IMR-90 (cell line): ENCODE data around the gene LCA5. TPM values are rescaled to one million over a fixed set of nuclear protein-coding genes. Genes with fewer than 3 reads are reported as not detected.

Source experiments
- ATAC-seq: fragments of 200-7000 bp; cut with Tn5 transposase; 2 replicates; pipeline ENCODE4 v1.9.1; 2020; ENCODE audit warnings: low read depth, mild to moderate bottlenecking, moderate library complexity
- BruUV-seq: library from RNA; stranded (reverse); fragments of 400-500 nt; replicated peaks from 2 replicates; lab custom pipeline; 2021; lab: Mats Ljungman, UMichigan
- CTCF ChIA-PET: fragments of 300-600 bp; formaldehyde crosslinking; extraction: SDS; loops from one replicate; lab custom pipeline; 2021; ENCODE audit warnings: antibody characterized with exemption; lab: Yijun Ruan, JAX
- POLR2A ChIA-PET: fragments of 300-600 bp; sonication (Branson Sonifier 250); formaldehyde crosslinking; loops from one replicate; lab custom pipeline; 2022; ENCODE audit warnings: antibody characterized with exemption; ENCODE audit not compliant: unreplicated experiment; lab: Charles Lee
- DNase-seq: peaks from one replicate; pipeline ENCODE4 v3.0.0; 2013
- H2AFZ ChIP-seq: replicated peaks from 2 replicates; pipeline ENCODE3; 2013; ENCODE audit warnings: low read length, mild to moderate bottlenecking; ENCODE audit not compliant: poor library complexity
- H2AK5ac ChIP-seq: 2 replicates; pipeline ENCODE4 v1.6.1; 2013; ENCODE audit warnings: low read depth, low read length, inconsistent platforms
- H2AK9ac ChIP-seq: replicated peaks from 2 replicates; pipeline ENCODE3; 2013; ENCODE audit warnings: mild to moderate bottlenecking, low read depth, low read length, moderate library complexity; ENCODE audit not compliant: poor library complexity
- H2BK120ac ChIP-seq: 2 replicates; pipeline ENCODE4 v1.6.1; 2013; ENCODE audit warnings: low read depth, low read length, inconsistent platforms
- H2BK15ac ChIP-seq: 3 replicates; pipeline ENCODE4 v1.6.1; 2013; ENCODE audit warnings: low read depth, low read length, inconsistent platforms
- H2BK20ac ChIP-seq: 2 replicates; pipeline ENCODE4 v1.6.1; 2013; ENCODE audit warnings: low read depth, mild to moderate bottlenecking, inconsistent platforms, low read length, moderate library complexity
- H2BK5ac ChIP-seq: 2 replicates; pipeline ENCODE4 v1.6.1; 2013; ENCODE audit warnings: mild to moderate bottlenecking, low read depth, low read length, inconsistent platforms; ENCODE audit not compliant: poor library complexity, severe bottlenecking
- H3K14ac ChIP-seq: replicated peaks from 2 replicates; pipeline ENCODE4 v1.6.1; 2013; ENCODE audit warnings: low read depth, low read length, inconsistent platforms
- H3K18ac ChIP-seq: 2 replicates; pipeline ENCODE4 v1.6.1; 2013; ENCODE audit warnings: low read depth, low read length, control low read depth
- H3K23ac ChIP-seq: 2 replicates; pipeline ENCODE4 v1.6.1; 2013; ENCODE audit warnings: low read depth, low read length, inconsistent platforms
- H3K27ac ChIP-seq: 2 replicates; pipeline ENCODE4 v1.5.1; 2013; ENCODE audit warnings: mild to moderate bottlenecking, control low read depth, low read length; ENCODE audit not compliant: insufficient read depth
- H3K27me3 ChIP-seq: 2 replicates; pipeline ENCODE4 v1.6.1; 2013; ENCODE audit warnings: low read length; ENCODE audit not compliant: control insufficient read depth, insufficient read depth
- H3K36me3 ChIP-seq: 2 replicates; pipeline ENCODE4 v1.6.1; 2013; ENCODE audit warnings: low read length, mixed read lengths; ENCODE audit not compliant: control insufficient read depth, insufficient read depth
- H3K4ac ChIP-seq: 2 replicates; pipeline ENCODE4 v1.6.1; 2013; ENCODE audit warnings: low read depth, low read length, inconsistent platforms
- H3K4me1 ChIP-seq: 2 replicates; pipeline ENCODE4 v1.6.1; 2013; ENCODE audit warnings: low read length, mixed read lengths; ENCODE audit not compliant: control insufficient read depth, insufficient read depth
- H3K4me2 ChIP-seq: 2 replicates; pipeline ENCODE4 v1.6.1; 2013; ENCODE audit warnings: low read depth, mild to moderate bottlenecking, control low read depth, low read length, moderate library complexity
- H3K4me3 ChIP-seq: 2 replicates; pipeline ENCODE4 v1.5.1; 2013; ENCODE audit warnings: low read depth, mild to moderate bottlenecking, control low read depth, low read length, moderate library complexity; ENCODE audit not compliant: insufficient read depth
- H3K56ac ChIP-seq: 2 replicates; pipeline ENCODE4 v1.6.1; 2013; ENCODE audit warnings: low read length, inconsistent platforms; ENCODE audit not compliant: insufficient read depth; ENCODE audit errors: extremely low read depth
- H3K79me1 ChIP-seq, 2 experiments: 2 replicates each; pipeline ENCODE4 v1.6.1; 2013; ENCODE audit warnings: low read length in 2 of 2, inconsistent platforms in 1 of 2, low read depth in 1 of 2
- H3K9ac ChIP-seq: 2 replicates; pipeline ENCODE4 v1.6.1; 2013; ENCODE audit warnings: low read depth, low read length, control low read depth
- H3K9me1 ChIP-seq: 2 replicates; pipeline ENCODE4 v1.6.1; 2013; ENCODE audit warnings: low read length, inconsistent platforms; ENCODE audit not compliant: insufficient read depth
- H3K9me3 ChIP-seq: 2 replicates; pipeline ENCODE4 v1.6.1; 2013; ENCODE audit warnings: low read length; ENCODE audit not compliant: control insufficient read depth, insufficient read depth
- H4K20me1 ChIP-seq: 2 replicates; pipeline ENCODE4 v1.6.1; 2013; ENCODE audit warnings: low read length, inconsistent platforms; ENCODE audit not compliant: insufficient read depth
- H4K5ac ChIP-seq: 2 replicates; pipeline ENCODE4 v1.6.1; 2013; ENCODE audit warnings: mild to moderate bottlenecking, low read depth, low read length, control low read depth
- H4K8ac ChIP-seq, 2 experiments: 2 replicates each; pipeline ENCODE4 v1.6.1; 2013; ENCODE audit warnings: low read depth in 2 of 2, low read length in 2 of 2, control low read depth in 1 of 2, inconsistent platforms in 1 of 2
- H4K91ac ChIP-seq: 2 replicates; pipeline ENCODE4 v1.6.1; 2013; ENCODE audit warnings: low read depth, low read length, inconsistent platforms; ENCODE audit not compliant: insufficient read depth
- BHLHE40 ChIP-seq: fragments of 150-350 bp; IDR thresholded peaks from 2 replicates; pipeline ENCODE4 v1.6.1; 2016; ENCODE audit warnings: mild to moderate bottlenecking, low read depth, low read length
- CEBPB ChIP-seq: IDR thresholded peaks from 2 replicates; pipeline ENCODE4 v1.6.1; 2012; ENCODE audit warnings: low read depth, low read length, improper control_type of control experiment
- CHD1 ChIP-seq: IDR thresholded peaks from 2 replicates; pipeline ENCODE4 v1.6.1; 2012; ENCODE audit warnings: low read depth, low read length, improper control_type of control experiment
- MXI1 ChIP-seq: IDR thresholded peaks from 2 replicates; pipeline ENCODE4 v1.6.1; 2012; ENCODE audit warnings: low read depth, mild to moderate bottlenecking, low read length, moderate library complexity, borderline replicate concordance
- NFE2L2 ChIP-seq: fragments of 150-350 bp; IDR thresholded peaks from 2 replicates; pipeline ENCODE4 v1.6.1; 2016; ENCODE audit warnings: low read depth, mild to moderate bottlenecking, low read length
- dilution Hi-C: fragments of 300-500 bp; cut with HindIII; formaldehyde crosslinking; loops from one replicate; pipeline ENCODE4 v1.14.3; 2018; ENCODE audit warnings: low sequenced_read_pairs; ENCODE audit not compliant: unreplicated experiment
- in situ Hi-C: fragments of 300-500 bp; cut with MboI; formaldehyde crosslinking; loops from 3 replicates; pipeline ENCODE4 v1.14.3; 2019; ENCODE audit warnings: low sequenced_read_pairs, inconsistent platforms, mixed read lengths
- intact Hi-C: fragments of 100-400 bp; cut with micrococcal nuclease; formaldehyde crosslinking; loops from 2 replicates; pipeline ENCODE4 v1.10.0; 2022
- polyA plus RNA-seq, 3 experiments: library from polyadenylated mRNA; depleted of rRNA; stranded (reverse); fragments of >200 nt; gene quantifications; 2 replicates each; pipeline ENCODE4 v1.2.3, GENCODE V29; 2012; ENCODE audit warnings: low replicate concordance in 1 of 3
- total RNA-seq: library from RNA; depleted of rRNA; stranded (reverse); fragments of >200 nt; gene quantifications from 2 replicates; pipeline ENCODE4 v1.2.3, GENCODE V29; 2012
- TF ChIP-seq, protein P1 (sequence below): fragments of 150-350 bp; IDR thresholded peaks from 2 replicates; pipeline ENCODE4 v1.6.1; 2016; ENCODE audit warnings: low read depth, mild to moderate bottlenecking, low read length, moderate library complexity, borderline replicate concordance
- TF ChIP-seq, protein P2 (sequence below): fragments of 150-350 bp; IDR thresholded peaks from 2 replicates; pipeline ENCODE4 v1.6.1; 2017; ENCODE audit warnings: mild to moderate bottlenecking, antibody characterized with exemption, low read length, low read depth

Gene LCA5
- total and polyA plus RNA-seq, 2 of the 4 experiments (the other 2 are of a cell fraction) = 1.2 to 2.0 TPM

DNA sequence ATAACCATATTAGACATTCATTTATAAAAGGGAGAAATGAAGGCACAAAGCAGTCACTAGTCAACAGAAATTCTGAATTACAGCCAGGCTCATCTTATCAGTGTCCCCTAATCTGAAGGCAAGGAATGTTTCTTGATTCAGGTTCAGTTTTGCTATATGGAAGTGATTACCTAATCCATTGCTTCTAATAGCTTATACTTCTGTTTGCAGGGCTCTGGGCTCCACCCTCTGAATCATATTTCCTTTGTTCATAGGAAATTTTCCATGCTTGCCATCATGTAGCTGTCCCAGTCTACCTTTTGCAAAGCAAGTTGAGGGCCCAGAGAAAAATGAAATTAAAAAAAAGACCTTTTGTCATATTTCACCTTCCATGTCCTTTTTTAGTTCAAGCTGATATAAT is 96.0 kb downstream of the LCA5 start:
- Histone ChIP-seq H3K4ac (no peak overlapping the region), H2BK5ac (no peak overlapping the region), H2AK5ac (no peak overlapping the region), H3K9ac (no peak overlapping the region), H4K8ac (no peak overlapping the region), H3K9me3 (no peaks in the 10 kb centered on the region), H4K91ac (no peak overlapping the region), H2BK120ac (no peak overlapping the region), H3K18ac (no peak overlapping the region), H3K79me1 (no peaks in the 10 kb centered on the region), H4K20me1 (no peaks in the 10 kb centered on the region), H3K23ac (no peak overlapping the region), H3K9me1 (no peaks in the 10 kb centered on the region), H2BK20ac (no peak overlapping the region), H3K36me3 (no peaks in the 10 kb centered on the region), H3K56ac (no peak overlapping the region), H2AK9ac (no peak overlapping the region), H2AFZ (no peak overlapping the region), H4K5ac (no peak overlapping the region), H3K4me1 (no peaks in the 10 kb centered on the region), H3K4me2 (no peak overlapping the region), H3K27me3 (no peaks in the 10 kb centered on the region), H3K4me3 (no peak overlapping the region), H3K27ac (no peak overlapping the region), H3K14ac (no peak overlapping the region), H2BK15ac (no peak overlapping the region)
- ChIA-PET POLR2A (no interaction called here), CTCF (no interaction called here)
- dilution Hi-C loops (no loop called here), intact Hi-C loops (no loop called here), in situ Hi-C loops (no loop called here)
- TF ChIP-seq, protein P1, sequence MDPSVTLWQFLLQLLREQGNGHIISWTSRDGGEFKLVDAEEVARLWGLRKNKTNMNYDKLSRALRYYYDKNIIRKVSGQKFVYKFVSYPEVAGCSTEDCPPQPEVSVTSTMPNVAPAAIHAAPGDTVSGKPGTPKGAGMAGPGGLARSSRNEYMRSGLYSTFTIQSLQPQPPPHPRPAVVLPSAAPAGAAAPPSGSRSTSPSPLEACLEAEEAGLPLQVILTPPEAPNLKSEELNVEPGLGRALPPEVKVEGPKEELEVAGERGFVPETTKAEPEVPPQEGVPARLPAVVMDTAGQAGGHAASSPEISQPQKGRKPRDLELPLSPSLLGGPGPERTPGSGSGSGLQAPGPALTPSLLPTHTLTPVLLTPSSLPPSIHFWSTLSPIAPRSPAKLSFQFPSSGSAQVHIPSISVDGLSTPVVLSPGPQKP = no peak
- TF ChIP-seq CEBPB (no peak), NFE2L2 (no peak), BHLHE40 (no peak), MXI1 (no peak), CHD1 (no peak)
- TF ChIP-seq, protein P2, sequence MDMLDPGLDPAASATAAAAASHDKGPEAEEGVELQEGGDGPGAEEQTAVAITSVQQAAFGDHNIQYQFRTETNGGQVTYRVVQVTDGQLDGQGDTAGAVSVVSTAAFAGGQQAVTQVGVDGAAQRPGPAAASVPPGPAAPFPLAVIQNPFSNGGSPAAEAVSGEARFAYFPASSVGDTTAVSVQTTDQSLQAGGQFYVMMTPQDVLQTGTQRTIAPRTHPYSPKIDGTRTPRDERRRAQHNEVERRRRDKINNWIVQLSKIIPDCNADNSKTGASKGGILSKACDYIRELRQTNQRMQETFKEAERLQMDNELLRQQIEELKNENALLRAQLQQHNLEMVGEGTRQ = no peak
- no peak for ATAC-seq
- no peak for DNase-seq
- BruUV-seq = no TSS peak
